GM10266 (cell line): Measurements from ENCODE around the gene FNIP2.

Experiments used
- DNase-seq: peaks from one replicate; pipeline ENCODE4 v3.0.0; 2012; ENCODE audit errors: extremely low spot score
- TF ChIP-seq, protein P1 (sequence below): IDR thresholded peaks from 2 replicates; pipeline ENCODE4 v1.5.1; 2012; ENCODE audit warnings: mild to moderate bottlenecking, low read depth; ENCODE audit not compliant: control insufficient read depth, insufficient read depth; ENCODE audit errors: missing control alignments

FNIP2 gene

GRCh38 chr4:158812543-158812942, 43.7 kb downstream of the FNIP2 start:
- TF ChIP-seq, protein P1, sequence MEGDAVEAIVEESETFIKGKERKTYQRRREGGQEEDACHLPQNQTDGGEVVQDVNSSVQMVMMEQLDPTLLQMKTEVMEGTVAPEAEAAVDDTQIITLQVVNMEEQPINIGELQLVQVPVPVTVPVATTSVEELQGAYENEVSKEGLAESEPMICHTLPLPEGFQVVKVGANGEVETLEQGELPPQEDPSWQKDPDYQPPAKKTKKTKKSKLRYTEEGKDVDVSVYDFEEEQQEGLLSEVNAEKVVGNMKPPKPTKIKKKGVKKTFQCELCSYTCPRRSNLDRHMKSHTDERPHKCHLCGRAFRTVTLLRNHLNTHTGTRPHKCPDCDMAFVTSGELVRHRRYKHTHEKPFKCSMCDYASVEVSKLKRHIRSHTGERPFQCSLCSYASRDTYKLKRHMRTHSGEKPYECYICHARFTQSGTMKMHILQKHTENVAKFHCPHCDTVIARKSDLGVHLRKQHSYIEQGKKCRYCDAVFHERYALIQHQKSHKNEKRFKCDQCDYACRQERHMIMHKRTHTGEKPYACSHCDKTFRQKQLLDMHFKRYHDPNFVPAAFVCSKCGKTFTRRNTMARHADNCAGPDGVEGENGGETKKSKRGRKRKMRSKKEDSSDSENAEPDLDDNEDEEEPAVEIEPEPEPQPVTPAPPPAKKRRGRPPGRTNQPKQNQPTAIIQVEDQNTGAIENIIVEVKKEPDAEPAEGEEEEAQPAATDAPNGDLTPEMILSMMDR: no peak
- no peak for DNase-seq

DNA sequence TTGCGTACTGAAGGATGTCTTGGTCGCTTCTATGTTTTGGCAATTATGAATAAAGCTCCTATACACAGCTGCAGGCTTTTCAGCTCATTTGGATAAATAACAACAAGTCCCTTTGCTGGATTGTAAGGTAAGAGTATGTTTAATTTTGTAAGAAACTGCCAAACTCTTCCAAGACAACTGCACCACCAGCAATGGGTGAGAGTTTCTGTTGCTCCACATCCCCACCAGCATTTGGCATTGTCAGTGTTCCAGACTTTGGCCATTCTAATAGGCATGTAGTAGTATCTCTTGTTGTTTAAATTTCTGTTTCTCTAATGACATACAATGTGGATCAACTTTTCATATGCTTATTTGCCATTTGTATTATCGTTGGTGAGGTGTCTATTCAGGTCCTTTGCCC, 44.3 kb downstream of the FNIP2 start:
- no peak for DNase-seq

DNA sequence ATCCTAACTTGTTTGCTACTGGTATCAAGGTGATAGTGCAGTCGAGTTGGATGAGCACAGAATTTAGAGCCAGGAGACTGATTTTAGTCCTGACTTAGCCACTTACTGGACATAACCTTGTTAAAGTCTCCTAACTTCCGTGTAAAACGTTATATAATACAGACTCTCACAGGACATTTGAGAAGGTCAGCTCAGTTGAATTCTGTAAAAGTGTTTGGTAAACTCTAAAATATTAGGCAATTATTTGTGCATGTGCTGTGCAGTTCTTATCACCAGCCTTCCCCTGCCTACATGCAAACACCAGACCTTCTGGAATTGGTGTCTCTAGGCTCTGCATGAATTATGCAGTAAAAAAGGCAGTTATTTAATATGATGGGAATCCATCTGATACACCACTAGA, 45.4 kb downstream of the FNIP2 start:
- DNase-seq: no peak

More for the DNA sequence above, 44.3 kb downstream of the FNIP2 start:
- TF ChIP-seq, protein P1: no peak

DNA sequence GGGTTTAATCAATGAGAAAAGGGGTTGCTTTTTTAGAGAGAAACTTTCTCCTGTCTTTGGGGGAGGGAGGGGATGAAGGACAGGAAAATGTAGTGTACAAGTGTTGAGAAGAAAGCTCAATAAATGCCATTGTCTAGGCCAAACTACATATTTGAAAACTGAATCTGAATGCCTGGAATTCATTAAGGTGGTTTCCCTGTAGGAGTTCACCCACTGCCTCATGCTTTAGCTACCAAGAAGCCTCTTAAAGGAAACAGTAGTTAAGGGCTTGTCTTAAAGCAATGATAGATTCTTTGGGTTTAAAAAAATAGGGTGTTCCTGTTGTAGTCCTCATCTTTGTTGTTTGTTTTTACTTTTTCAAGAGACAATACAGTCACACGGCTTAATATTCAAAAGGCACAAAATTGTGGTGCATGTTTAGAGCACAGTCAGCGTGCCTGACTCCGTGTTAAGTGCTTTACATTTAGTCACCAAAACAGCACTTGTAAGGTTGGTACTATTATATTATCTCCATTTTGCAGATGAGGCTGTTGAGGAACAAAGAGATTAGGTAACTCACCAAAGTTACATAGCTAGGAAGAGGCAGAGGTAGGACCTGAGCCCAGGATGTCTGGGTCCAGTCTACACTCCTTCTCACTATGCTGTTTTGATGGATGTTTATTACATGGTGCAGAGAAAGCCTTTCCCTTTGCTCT, 46.0 kb downstream of the FNIP2 start:
- no peak for DNase-seq
- TF ChIP-seq, protein P1: no peak

More for the DNA sequence above, 45.4 kb downstream of the FNIP2 start:
- TF ChIP-seq, protein P1: no peak

- TF ChIP-seq, protein P1: no peak
- DNase-seq: no peak
Observed at GRCh38 chr4:158816955-158817354, 48.1 kb downstream of the FNIP2 start.

GRCh38 chr4:158817562-158818296, 48.9 kb downstream of the FNIP2 start:
- TF ChIP-seq, protein P1: no peak
- no peak for DNase-seq
